Hepatocyte (in vitro differentiated cells): ENCODE data around the gene FBXW5. TPM values are rescaled to one million over a fixed set of nuclear protein-coding genes. Genes with fewer than 3 reads are reported as not detected.

Source experiments
- DNase-seq: peaks from one replicate; pipeline ENCODE4 v3.0.0-alpha.2; 2016; ENCODE audit warnings: low spot score
- H2AFZ ChIP-seq: fragments of 200-600 bp; sonication (generic); 2 replicates; pipeline ENCODE4 v1.6.0; 2016; ENCODE audit warnings: antibody characterized with exemption, mild to moderate bottlenecking
- H3K27ac ChIP-seq: fragments of 200-600 bp; sonication (generic); 2 replicates; pipeline ENCODE4 v1.5.1; 2016; ENCODE audit warnings: mild to moderate bottlenecking
- H3K27me3 ChIP-seq: fragments of 200-600 bp; sonication (generic); 2 replicates; pipeline ENCODE4 v1.6.1; 2016
- H3K36me3 ChIP-seq: fragments of 200-600 bp; sonication (generic); replicated peaks from 2 replicates; pipeline ENCODE4 v1.5.1; 2016; ENCODE audit warnings: low read depth; ENCODE audit not compliant: insufficient read depth
- H3K4me1 ChIP-seq: fragments of 200-600 bp; sonication (generic); 2 replicates; pipeline ENCODE4 v1.5.1; 2016; ENCODE audit warnings: mild to moderate bottlenecking, moderate library complexity; ENCODE audit not compliant: insufficient read depth
- H3K4me2 ChIP-seq: fragments of 200-600 bp; sonication (generic); 2 replicates; pipeline ENCODE4 v1.6.0; 2016
- H3K4me3 ChIP-seq: fragments of 200-600 bp; sonication (generic); 2 replicates; pipeline ENCODE4 v1.5.1; 2016; ENCODE audit warnings: mild to moderate bottlenecking
- H3K79me2 ChIP-seq: fragments of 200-600 bp; sonication (generic); 2 replicates; pipeline ENCODE4 v1.6.0; 2017; ENCODE audit warnings: mild to moderate bottlenecking
- H3K9me2 ChIP-seq: fragments of 200-600 bp; sonication (generic); replicated peaks from 2 replicates; pipeline ENCODE4 v1.6.0; 2017; ENCODE audit warnings: mild to moderate bottlenecking; ENCODE audit not compliant: insufficient read depth
- H3K9me3 ChIP-seq: fragments of 200-600 bp; sonication (generic); 2 replicates; pipeline ENCODE4 v1.5.1; 2016; ENCODE audit warnings: low read depth, mild to moderate bottlenecking
- H4K20me1 ChIP-seq: fragments of 200-600 bp; sonication (generic); 2 replicates; pipeline ENCODE4 v1.6.0; 2016; ENCODE audit warnings: mild to moderate bottlenecking; ENCODE audit not compliant: insufficient read depth, poor library complexity, severe bottlenecking
- EZH2 ChIP-seq: fragments of 200-600 bp; sonication (generic); IDR thresholded peaks from 2 replicates; pipeline ENCODE4 v1.6.1; 2016; ENCODE audit warnings: antibody characterized with exemption, mild to moderate bottlenecking, borderline replicate concordance
- EZH2phosphoT487 ChIP-seq: fragments of 200-600 bp; sonication (generic); IDR thresholded peaks from one replicate; pipeline ENCODE4 v1.6.1; 2018; ENCODE audit warnings: antibody characterized with exemption, mild to moderate bottlenecking, low read depth, moderate library complexity; ENCODE audit not compliant: unreplicated experiment, severe bottlenecking
- WGBS: methylation state at CpG from one replicate; pipeline ENCODE4 v1.1.6; 2016; ENCODE audit warnings: low lambda C conversion rate; ENCODE audit errors: missing lambda C conversion rate; 5-methylcytosine and 5-hydroxymethylcytosine counted together
- polyA plus RNA-seq: library from polyadenylated mRNA; unstranded; fragments of >200 nt; fragmentation: Nextera tagmentation; extraction: Ambion mirVana; gene quantifications from 2 replicates; pipeline ENCODE4 v1.2.1, GENCODE V29; 2016
- total RNA-seq: library from RNA; depleted of rRNA; stranded (reverse); fragments of >200 nt; gene quantifications from 2 replicates; pipeline ENCODE4 v1.2.3, GENCODE V29; 2014
- TF ChIP-seq, protein P1 (sequence below): fragments of 200-600 bp; sonication (generic); IDR thresholded peaks from 2 replicates; pipeline ENCODE4 v1.5.1; 2016; ENCODE audit warnings: antibody characterized with exemption, mild to moderate bottlenecking; ENCODE audit not compliant: poor library complexity

Gene FBXW5
- total and polyA plus RNA-seq, 2 experiments from 2014 or later, result 141 to 172 TPM

DNA sequence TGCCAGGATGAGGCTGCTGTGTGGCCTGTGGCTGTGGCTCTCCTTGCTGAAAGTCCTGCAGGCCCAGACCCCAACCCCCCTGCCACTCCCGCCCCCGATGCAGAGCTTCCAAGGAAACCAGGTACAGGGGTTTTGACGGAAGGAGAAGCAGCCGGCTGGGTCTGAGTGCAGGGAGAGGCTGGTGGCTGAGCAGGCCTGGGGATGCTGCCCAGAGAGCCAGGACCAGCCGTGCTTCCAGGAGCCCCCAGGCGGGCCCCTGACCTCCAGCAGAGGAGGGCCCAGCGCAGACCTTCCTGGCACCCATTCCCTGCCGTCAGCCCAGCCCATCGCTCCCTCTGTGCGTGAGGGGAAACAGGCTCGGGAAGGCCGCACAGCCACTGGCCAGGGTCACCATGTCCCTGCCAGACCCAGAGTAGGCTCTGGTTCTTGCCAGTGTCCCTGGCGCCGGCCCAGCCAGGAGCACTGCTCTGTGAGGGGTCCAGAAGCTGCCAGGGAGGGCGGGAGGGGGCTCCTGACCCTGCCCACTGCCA, 7.8 kb upstream of the FBXW5 start:
- TF ChIP-seq EZH2phosphoT487 (no peak), EZH2 (no peak)
- TF ChIP-seq, protein P1, sequence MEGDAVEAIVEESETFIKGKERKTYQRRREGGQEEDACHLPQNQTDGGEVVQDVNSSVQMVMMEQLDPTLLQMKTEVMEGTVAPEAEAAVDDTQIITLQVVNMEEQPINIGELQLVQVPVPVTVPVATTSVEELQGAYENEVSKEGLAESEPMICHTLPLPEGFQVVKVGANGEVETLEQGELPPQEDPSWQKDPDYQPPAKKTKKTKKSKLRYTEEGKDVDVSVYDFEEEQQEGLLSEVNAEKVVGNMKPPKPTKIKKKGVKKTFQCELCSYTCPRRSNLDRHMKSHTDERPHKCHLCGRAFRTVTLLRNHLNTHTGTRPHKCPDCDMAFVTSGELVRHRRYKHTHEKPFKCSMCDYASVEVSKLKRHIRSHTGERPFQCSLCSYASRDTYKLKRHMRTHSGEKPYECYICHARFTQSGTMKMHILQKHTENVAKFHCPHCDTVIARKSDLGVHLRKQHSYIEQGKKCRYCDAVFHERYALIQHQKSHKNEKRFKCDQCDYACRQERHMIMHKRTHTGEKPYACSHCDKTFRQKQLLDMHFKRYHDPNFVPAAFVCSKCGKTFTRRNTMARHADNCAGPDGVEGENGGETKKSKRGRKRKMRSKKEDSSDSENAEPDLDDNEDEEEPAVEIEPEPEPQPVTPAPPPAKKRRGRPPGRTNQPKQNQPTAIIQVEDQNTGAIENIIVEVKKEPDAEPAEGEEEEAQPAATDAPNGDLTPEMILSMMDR, result no peak
- Histone ChIP-seq H3K4me1 (peaks cover 8% of the 10 kb centered on the region), H4K20me1 (no peaks in the 10 kb centered on the region), H2AFZ (no peak overlapping the region), H3K9me2 (no peaks in the 10 kb centered on the region), H3K79me2 (peaks cover 3% of the 10 kb centered on the region), H3K27me3 (no peaks in the 10 kb centered on the region), H3K36me3 (no peaks in the 10 kb centered on the region), H3K27ac (no peak overlapping the region), H3K4me2 (no peak overlapping the region), H3K4me3 (no peak overlapping the region), H3K9me3 (no peaks in the 10 kb centered on the region)
- no peak for DNase-seq
- WGBS, result 81% methylated on average over 12 of the region's 15 CpGs

DNA sequence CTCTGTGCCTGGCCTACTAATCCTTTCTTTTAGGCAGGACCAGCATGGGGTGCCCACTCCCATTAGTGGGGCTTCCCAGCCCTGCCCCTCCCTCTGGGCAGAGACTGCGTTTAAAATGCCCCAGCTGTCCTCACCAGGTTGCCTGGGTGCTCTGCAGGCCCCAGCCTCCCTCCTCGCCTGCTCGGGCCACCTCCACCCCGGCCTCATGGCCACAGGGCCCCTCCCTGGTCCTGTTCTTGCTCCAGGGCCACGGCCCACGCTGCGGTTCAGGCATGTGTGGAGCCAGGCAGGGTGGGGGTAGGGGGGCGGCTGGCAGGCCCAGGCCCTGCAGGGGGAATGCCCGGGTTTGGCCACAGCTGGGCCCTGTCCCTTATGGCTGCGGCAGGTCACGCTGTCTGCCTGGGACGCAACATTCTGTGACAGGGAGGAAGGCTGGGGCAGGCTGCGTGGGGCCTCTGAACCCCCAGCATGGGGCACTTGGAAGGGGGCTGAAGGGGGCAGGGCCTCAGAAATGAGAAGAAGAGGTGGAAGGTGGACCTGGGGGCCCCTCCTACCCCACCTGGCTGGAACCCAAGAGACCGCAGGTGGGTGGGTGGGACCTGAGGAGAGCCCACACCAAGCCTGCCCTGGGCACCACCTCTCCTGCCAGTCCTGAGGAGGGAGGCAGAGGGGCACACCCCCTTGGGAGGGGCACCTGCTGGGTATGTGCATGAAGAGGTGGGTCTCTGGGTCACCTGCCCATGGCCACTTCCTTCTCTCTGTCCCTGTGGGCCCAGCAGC, 7.2 kb upstream of the FBXW5 start, which contains the start of gene LCN12:
Gene LCN12, plus strand, starts transcription at position 733 of the 780 bp plus-strand sequence. CDS start 55 bp downstream, outside the sequence.
- DNase-seq, result no peak
- no peak within 1 kb of the TSS for H3K4me3 ChIP-seq
- H3K36me3 ChIP-seq, result no peaks in the 10 kb centered on the region

DNA sequence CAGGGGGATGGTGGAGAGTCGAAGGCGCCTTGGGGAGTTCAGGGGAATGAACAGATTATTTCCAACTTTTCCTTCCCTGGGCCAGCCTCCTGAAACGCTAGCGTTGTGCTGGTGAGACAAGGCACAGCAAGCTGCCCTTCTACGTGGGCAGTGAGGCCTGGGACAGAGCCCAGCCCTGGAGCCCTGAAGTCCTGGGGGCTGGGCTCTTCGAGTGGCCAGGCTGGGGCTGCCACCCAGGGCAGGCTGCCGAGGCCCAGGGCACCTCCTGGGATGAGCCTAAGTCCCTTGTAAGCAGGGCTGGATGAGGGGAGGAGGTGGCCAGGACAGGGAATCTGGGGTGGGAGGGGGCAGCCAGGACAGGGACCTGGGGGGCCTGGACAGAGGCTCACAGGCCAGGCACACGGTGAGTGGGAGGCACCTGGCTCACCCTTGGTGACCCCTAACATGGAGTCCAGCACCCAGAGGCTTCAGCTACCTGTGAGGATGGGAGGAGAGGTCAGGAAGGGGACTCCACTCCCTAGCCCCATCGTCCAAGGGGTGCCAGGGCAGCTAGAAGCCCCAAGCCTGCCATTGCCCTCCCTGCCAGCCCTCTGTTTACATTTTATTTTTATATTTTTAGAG, 6.2 kb upstream of the FBXW5 start:
- no peak overlapping the region for H2AFZ ChIP-seq

More for the DNA sequence above, 7.2 kb upstream of the FBXW5 start, which contains the start of gene LCN12:
- Histone ChIP-seq H2AFZ (no peak within 1 kb of the TSS), H3K4me2 (peak within 1 kb of the TSS; percentile 94), H3K79me2 (peaks cover 3% of the 10 kb centered on the region), H3K27ac (no peak within 1 kb of the TSS), H3K9me3 (no peaks in the 10 kb centered on the region), H3K9me2 (no peaks in the 10 kb centered on the region), H3K4me1 (peaks cover 8% of the 10 kb centered on the region), H4K20me1 (no peaks in the 10 kb centered on the region), H3K27me3 (no peaks in the 10 kb centered on the region)
- no peak for TF ChIP-seq EZH2
- no peak for TF ChIP-seq EZH2phosphoT487
- TF ChIP-seq, protein P1, result no peak
- WGBS, result 84% methylated on average over 8 of the region's 14 CpGs

More for the DNA sequence above, 6.2 kb upstream of the FBXW5 start:
- no peak for DNase-seq
- WGBS, result 48% methylated on average over 8 of the region's 9 CpGs
- Histone ChIP-seq H3K27me3 (no peaks in the 10 kb centered on the region), H3K36me3 (no peaks in the 10 kb centered on the region), H3K79me2 (peaks cover 3% of the 10 kb centered on the region), H3K9me2 (no peaks in the 10 kb centered on the region), H3K4me2 (peak overlapping the region; percentile 94), H3K4me1 (peaks cover 8% of the 10 kb centered on the region), H3K27ac (peak overlapping the region; percentile 98), H3K4me3 (no peak overlapping the region), H4K20me1 (no peaks in the 10 kb centered on the region), H3K9me3 (no peaks in the 10 kb centered on the region)
- no peak for TF ChIP-seq EZH2
- TF ChIP-seq, protein P1, result no peak
- TF ChIP-seq EZH2phosphoT487, result no peak
